GM12891 (cell line): ENCODE measurements around the gene PRM2.

Source experiments
- POLR2A ChIP-seq: IDR thresholded peaks from 2 replicates; pipeline ENCODE4 v1.6.1; 2011; ENCODE audit warnings: low read depth, low read length, control low read depth
- POLR2AphosphoS5 ChIP-seq: IDR thresholded peaks from 2 replicates; pipeline ENCODE4 v1.6.1; 2011; ENCODE audit warnings: low read depth, low read length, control low read depth
- POU2F2 ChIP-seq: IDR thresholded peaks from 2 replicates; pipeline ENCODE4 v1.6.1; 2011; ENCODE audit warnings: low read depth, mild to moderate bottlenecking, control low read depth, low read length, moderate library complexity
- TAF1 ChIP-seq: IDR thresholded peaks from 2 replicates; pipeline ENCODE4 v1.6.1; 2011; ENCODE audit warnings: low read depth, low read length, control low read depth

GRCh38 chr16:11303405-11304138 lies 27.3 kb upstream of the PRM2 start:
- no peak for TF ChIP-seq TAF1
- TF ChIP-seq POLR2AphosphoS5 = no peak
- TF ChIP-seq POLR2A = no peak
- no peak for TF ChIP-seq POU2F2
